Measurements from ENCODE around the gene NUBPL. TPM values are rescaled to one million over a fixed set of nuclear protein-coding genes. Genes with fewer than 3 reads are reported as not detected.

NUBPL gene
- total RNA-seq, 1 donor from 2014 or later: 11.6 TPM

DNA sequence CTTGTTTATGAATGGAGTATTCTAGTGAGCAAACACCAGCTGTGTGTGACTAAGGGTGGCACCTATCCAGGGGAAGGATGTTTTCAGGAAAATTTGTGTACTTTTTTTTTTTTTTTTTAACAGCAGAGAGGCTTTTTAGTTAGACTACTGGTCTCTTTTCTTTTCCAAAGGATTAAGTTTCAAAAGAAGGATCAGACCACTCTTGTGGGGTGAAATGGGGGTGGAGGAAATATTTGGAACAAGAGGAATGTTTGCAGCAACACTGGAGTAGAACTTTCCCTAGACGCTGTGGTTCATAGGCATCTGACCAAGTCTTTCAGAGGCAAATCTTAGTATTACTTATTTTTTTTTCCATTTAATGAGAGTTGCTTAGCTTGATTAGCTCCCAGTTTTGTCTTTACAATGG is 21.1 kb downstream of the NUBPL start:
- Mint-ChIP-seq H3K36me3 (ENCODE audit: unreplicated experiment) (no peaks in the 10 kb centered on the region), H3K27me3 (ENCODE audit: unreplicated experiment) (no peaks in the 10 kb centered on the region), H3K27ac (ENCODE audit: unreplicated experiment) (no peak overlapping the region), H3K4me3 (ENCODE audit: unreplicated experiment) (no peak overlapping the region), H3K9me3 (ENCODE audit: unreplicated experiment) (no peaks in the 10 kb centered on the region), H3K4me1 (ENCODE audit: unreplicated experiment) (peaks cover 6% of the 10 kb centered on the region)
- TF ChIP-seq, protein P1, sequence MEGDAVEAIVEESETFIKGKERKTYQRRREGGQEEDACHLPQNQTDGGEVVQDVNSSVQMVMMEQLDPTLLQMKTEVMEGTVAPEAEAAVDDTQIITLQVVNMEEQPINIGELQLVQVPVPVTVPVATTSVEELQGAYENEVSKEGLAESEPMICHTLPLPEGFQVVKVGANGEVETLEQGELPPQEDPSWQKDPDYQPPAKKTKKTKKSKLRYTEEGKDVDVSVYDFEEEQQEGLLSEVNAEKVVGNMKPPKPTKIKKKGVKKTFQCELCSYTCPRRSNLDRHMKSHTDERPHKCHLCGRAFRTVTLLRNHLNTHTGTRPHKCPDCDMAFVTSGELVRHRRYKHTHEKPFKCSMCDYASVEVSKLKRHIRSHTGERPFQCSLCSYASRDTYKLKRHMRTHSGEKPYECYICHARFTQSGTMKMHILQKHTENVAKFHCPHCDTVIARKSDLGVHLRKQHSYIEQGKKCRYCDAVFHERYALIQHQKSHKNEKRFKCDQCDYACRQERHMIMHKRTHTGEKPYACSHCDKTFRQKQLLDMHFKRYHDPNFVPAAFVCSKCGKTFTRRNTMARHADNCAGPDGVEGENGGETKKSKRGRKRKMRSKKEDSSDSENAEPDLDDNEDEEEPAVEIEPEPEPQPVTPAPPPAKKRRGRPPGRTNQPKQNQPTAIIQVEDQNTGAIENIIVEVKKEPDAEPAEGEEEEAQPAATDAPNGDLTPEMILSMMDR (IDR thresholded peaks at IDR 0.05): no peak
- DNase-seq (ENCODE audit: extremely low spot score, unreplicated experiment): no peak

DNA sequence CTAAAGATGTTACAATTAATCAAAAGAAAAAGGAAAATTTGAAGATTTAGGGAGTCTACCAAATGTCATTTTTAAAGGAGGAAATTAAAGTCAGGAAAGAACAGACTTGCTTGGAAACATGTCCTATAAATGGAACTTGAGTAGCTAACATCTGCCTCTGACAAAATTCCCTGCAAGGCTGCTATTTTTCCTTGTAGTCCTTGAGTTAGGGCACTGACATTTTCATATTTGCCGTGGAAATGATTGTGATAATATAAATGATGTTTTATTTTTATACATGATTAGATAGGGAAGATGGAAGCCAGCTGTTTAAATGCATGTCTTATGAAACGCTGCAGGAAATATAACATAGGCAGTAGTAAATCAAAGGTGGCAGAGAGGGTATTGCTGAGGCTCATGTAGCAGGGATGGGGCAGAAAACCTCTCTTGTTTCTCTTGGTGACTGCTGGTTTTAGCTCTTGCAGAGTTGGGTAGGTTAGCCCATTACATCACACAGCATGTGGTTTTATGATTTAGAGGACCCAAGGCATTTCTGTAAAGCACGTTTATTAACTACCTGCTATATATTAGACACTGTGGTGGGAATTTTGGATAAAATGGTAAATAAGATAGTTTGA is 21.7 kb downstream of the NUBPL start:
- H3K27ac Mint-ChIP-seq (ENCODE audit: unreplicated experiment): no peak overlapping the region
- H3K4me1 Mint-ChIP-seq (ENCODE audit: unreplicated experiment): peaks cover 6% of the 10 kb centered on the region
- no peaks in the 10 kb centered on the region for H3K36me3 Mint-ChIP-seq (ENCODE audit: unreplicated experiment)
- no peaks in the 10 kb centered on the region for H3K9me3 Mint-ChIP-seq (ENCODE audit: unreplicated experiment)
- H3K27me3 Mint-ChIP-seq (ENCODE audit: unreplicated experiment): no peaks in the 10 kb centered on the region
- H3K4me3 Mint-ChIP-seq (ENCODE audit: unreplicated experiment): no peak overlapping the region
- no peak for DNase-seq (ENCODE audit: extremely low spot score, unreplicated experiment)
- TF ChIP-seq, protein P1 (IDR thresholded peaks at IDR 0.05): no peak

DNA sequence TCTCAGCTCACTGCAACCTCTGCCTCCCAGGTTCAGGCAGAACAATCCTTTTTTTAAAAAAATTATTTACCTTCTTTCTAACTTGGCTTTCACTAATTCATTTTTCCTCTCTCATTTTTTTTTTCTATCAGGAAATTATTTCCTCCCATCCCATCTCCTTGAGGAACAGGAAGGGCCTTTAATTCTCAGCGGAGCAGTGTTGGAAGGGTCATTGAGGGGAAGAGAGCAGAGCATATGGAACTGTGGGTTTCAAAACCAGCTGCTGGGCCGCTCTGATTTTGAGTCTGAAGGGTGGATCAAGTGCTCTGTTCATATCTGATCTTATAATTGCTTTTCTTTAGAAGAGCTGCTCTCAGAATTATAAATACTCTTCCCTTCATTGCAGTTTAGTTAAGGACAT is 29.0 kb downstream of the NUBPL start:
- Mint-ChIP-seq H3K4me3 (ENCODE audit: unreplicated experiment) (no peak overlapping the region), H3K36me3 (ENCODE audit: unreplicated experiment) (no peaks in the 10 kb centered on the region), H3K9me3 (ENCODE audit: unreplicated experiment) (no peaks in the 10 kb centered on the region), H3K27ac (ENCODE audit: unreplicated experiment) (no peak overlapping the region), H3K27me3 (ENCODE audit: unreplicated experiment) (no peaks in the 10 kb centered on the region), H3K4me1 (ENCODE audit: unreplicated experiment) (no peaks in the 10 kb centered on the region)
- no peak for DNase-seq (ENCODE audit: extremely low spot score, unreplicated experiment)
- TF ChIP-seq, protein P1 (IDR thresholded peaks at IDR 0.05): no peak

DNA sequence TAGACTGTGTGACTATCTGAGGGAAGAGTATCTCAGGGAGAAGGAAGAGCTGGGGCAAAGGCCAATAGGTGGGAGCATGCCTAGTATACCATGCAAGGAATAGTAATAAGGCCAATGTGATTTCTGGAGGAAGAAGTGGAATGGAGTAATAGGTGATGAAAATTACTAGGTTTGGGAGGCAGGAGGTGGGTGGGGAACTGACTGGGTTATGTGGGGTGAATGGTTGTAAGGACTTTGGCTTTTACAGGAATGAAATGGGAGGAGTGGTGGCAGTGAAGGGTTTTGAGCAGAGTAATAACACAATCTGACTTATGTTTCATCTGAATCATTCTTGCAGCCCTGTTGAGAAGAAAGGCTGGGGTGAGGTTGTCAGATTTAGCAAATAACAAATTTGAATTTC is 30.9 kb downstream of the NUBPL start:
- TF ChIP-seq, protein P1 (IDR thresholded peaks at IDR 0.05): no peak
- H3K27me3 Mint-ChIP-seq (ENCODE audit: unreplicated experiment): no peaks in the 10 kb centered on the region
- peaks cover 1% of the 10 kb centered on the region for H3K4me1 Mint-ChIP-seq (ENCODE audit: unreplicated experiment)
- H3K9me3 Mint-ChIP-seq (ENCODE audit: unreplicated experiment): no peaks in the 10 kb centered on the region
- no peaks in the 10 kb centered on the region for H3K36me3 Mint-ChIP-seq (ENCODE audit: unreplicated experiment)
- H3K4me3 Mint-ChIP-seq (ENCODE audit: unreplicated experiment): no peak overlapping the region
- no peak overlapping the region for H3K27ac Mint-ChIP-seq (ENCODE audit: unreplicated experiment)
- no peak for DNase-seq (ENCODE audit: extremely low spot score, unreplicated experiment)

DNA sequence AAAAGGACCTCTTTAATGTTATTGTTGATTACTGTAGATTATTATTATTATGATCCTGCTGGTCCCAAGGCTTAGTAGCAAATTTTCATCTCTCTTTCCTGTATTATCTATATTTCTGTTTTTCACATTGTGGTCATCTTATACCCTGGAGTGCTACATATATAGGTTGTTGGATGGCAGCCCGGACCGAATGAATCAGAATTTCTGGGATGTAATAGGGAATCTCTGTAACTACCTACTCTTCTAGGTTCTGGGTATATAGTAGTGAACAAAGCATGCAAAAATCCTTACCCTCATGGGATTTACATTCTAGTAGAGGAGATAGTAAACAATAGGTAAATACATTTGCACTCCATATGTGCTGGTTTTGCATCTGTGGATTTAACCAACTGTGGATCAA is 31.4 kb downstream of the NUBPL start:
- H3K27me3 Mint-ChIP-seq (ENCODE audit: unreplicated experiment): no peaks in the 10 kb centered on the region
- no peak for DNase-seq (ENCODE audit: extremely low spot score, unreplicated experiment)
- H3K36me3 Mint-ChIP-seq (ENCODE audit: unreplicated experiment): no peaks in the 10 kb centered on the region
- no peaks in the 10 kb centered on the region for H3K9me3 Mint-ChIP-seq (ENCODE audit: unreplicated experiment)
- TF ChIP-seq, protein P1 (IDR thresholded peaks at IDR 0.05): no peak
- peaks cover 1% of the 10 kb centered on the region for H3K4me1 Mint-ChIP-seq (ENCODE audit: unreplicated experiment)
- H3K27ac Mint-ChIP-seq (ENCODE audit: unreplicated experiment): no peak overlapping the region
- no peak overlapping the region for H3K4me3 Mint-ChIP-seq (ENCODE audit: unreplicated experiment)

All from osteocyte (in vitro differentiated cells).